Chondrocyte (in vitro differentiated cells): Measurements from ENCODE around the gene DPP6. TPM values are rescaled to one million over a fixed set of nuclear protein-coding genes. Genes with fewer than 3 reads are reported as not detected.

Experiments
- DNase-seq: peaks from one replicate; pipeline ENCODE4 v3.0.0; 2021; ENCODE audit warnings: mixed read lengths, low spot score
- H3K27ac Mint-ChIP-seq: one replicate; pipeline ENCODE4 v1.8.0; 2021; ENCODE audit warnings: mild to moderate bottlenecking, moderate library complexity, mixed read lengths; ENCODE audit not compliant: unreplicated experiment
- H3K27me3 Mint-ChIP-seq: 2 replicates; pipeline ENCODE4 v1.8.0; 2021; ENCODE audit warnings: low read depth, mixed read lengths
- H3K36me3 Mint-ChIP-seq: 2 replicates; pipeline ENCODE4 v1.8.0; 2021; ENCODE audit warnings: low read depth, mixed read lengths
- H3K4me1 Mint-ChIP-seq: 2 replicates; pipeline ENCODE4 v1.8.0; 2021; ENCODE audit warnings: low read depth, mild to moderate bottlenecking, mixed read lengths
- H3K4me3 Mint-ChIP-seq: one replicate; pipeline ENCODE4 v1.8.0; 2021; ENCODE audit warnings: mild to moderate bottlenecking, moderate library complexity, mixed read lengths; ENCODE audit not compliant: unreplicated experiment
- H3K9me3 Mint-ChIP-seq: 2 replicates; pipeline ENCODE4 v1.8.0; 2021; ENCODE audit warnings: low read depth, mixed read lengths
- total RNA-seq: library from RNA; stranded (reverse); gene quantifications from 3 replicates; pipeline ENCODE4 v1.2.1, GENCODE V29; 2021
- TF ChIP-seq, protein P1 (sequence below): fragments of 200-600 bp; sonication (generic); IDR thresholded peaks from 2 replicates; pipeline ENCODE4 v1.5.0; 2021; ENCODE audit warnings: antibody characterized with exemption, mild to moderate bottlenecking, moderate library complexity

Gene DPP6
- total RNA-seq, 1 donor from 2014 or later = not detected

DNA sequence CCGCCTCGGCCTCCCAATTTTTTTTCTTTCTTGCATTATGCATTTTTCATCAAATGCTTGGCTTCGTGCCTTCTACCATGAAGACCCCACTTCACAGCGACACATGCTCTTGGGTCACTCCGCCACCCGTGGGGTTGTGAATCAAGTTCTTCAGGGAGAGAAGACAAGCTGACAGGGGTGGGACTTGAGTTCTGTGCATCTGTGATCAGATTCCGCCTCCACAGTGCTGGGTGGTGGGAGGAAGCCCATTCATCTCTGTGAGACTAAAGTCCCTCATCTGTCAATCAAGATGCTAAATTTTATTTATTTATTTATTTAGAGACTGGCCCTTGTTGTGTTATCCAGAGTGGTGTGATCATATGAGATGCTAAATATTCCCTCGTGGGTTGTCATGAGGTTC is 333.0 kb downstream of the DPP6 start:
- Mint-ChIP-seq H3K36me3 (no peaks in the 10 kb centered on the region), H3K4me1 (no peaks in the 10 kb centered on the region), H3K9me3 (peaks cover 49% of the 10 kb centered on the region), H3K4me3 (no peak overlapping the region), H3K27ac (no peak overlapping the region), H3K27me3 (no peaks in the 10 kb centered on the region)
- DNase-seq = no peak
- TF ChIP-seq, protein P1, sequence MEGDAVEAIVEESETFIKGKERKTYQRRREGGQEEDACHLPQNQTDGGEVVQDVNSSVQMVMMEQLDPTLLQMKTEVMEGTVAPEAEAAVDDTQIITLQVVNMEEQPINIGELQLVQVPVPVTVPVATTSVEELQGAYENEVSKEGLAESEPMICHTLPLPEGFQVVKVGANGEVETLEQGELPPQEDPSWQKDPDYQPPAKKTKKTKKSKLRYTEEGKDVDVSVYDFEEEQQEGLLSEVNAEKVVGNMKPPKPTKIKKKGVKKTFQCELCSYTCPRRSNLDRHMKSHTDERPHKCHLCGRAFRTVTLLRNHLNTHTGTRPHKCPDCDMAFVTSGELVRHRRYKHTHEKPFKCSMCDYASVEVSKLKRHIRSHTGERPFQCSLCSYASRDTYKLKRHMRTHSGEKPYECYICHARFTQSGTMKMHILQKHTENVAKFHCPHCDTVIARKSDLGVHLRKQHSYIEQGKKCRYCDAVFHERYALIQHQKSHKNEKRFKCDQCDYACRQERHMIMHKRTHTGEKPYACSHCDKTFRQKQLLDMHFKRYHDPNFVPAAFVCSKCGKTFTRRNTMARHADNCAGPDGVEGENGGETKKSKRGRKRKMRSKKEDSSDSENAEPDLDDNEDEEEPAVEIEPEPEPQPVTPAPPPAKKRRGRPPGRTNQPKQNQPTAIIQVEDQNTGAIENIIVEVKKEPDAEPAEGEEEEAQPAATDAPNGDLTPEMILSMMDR = no peak

DNA sequence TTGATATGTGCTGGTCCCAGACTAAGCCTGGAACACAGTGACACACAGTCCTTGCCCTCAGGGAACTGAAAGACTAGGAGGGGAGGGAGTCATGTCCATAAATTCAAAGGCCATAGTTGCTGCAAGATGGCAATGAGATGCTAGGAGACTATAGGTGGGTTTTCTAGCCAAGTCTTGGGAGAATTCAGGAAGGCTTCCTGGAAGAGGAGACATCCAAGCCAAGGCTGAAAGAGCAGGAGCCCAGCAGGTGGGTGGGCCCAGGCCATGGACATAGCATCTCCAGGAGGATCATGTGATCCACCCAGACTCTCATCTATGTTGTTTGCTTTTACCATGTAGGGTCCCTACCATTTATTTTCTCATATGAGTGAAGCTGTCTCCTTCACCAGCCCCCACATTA is 335.1 kb downstream of the DPP6 start:
- no peak overlapping the region for H3K4me3 Mint-ChIP-seq
- H3K9me3 Mint-ChIP-seq = peaks cover 47% of the 10 kb centered on the region
- no peaks in the 10 kb centered on the region for H3K4me1 Mint-ChIP-seq
- no peaks in the 10 kb centered on the region for H3K27me3 Mint-ChIP-seq
- H3K36me3 Mint-ChIP-seq = no peaks in the 10 kb centered on the region
- DNase-seq = no peak
- no peak overlapping the region for H3K27ac Mint-ChIP-seq
- TF ChIP-seq, protein P1 = no peak

DNA sequence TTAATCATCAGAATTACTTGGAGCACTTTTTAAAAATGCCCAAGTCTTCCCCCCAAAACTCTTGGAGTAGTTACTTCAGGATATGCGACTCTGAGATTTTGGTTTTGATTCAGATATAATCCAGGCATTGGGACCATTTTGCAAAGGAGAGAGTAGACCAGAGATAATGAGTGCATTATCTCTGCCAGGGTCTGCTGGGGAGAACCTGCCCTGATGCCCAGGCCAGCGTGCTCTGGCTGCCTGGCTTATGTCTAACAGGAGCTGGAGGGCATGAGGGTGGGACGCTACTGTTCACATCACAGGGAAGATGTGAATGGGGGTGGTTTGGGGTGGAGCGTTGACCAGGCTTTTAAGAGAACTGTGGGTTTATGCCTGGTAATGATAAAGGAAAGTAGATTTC is 336.2 kb downstream of the DPP6 start:
- H3K9me3 Mint-ChIP-seq = peaks cover 55% of the 10 kb centered on the region

DNA sequence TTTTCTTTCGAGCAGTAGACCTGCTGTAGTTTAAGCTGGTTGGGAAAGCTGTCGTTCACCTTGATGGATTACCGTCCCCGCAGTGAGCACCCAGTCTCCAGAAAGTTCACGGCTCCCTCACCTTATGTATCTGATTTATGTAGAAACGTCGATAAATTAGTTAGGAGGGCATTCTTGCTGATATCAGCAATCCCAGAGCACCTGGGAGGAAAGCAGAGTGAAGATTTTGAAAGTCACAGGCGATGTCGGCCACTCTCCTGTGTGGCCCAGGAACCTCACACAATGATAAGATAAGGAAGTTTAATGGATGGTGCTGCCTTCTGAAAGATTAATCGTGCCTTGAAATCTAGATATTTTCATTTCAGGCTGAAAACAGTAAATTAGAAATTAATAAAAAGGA is 336.8 kb downstream of the DPP6 start:
- TF ChIP-seq, protein P1 = no peak
- no peak overlapping the region for H3K27ac Mint-ChIP-seq

More for the DNA sequence above, 336.2 kb downstream of the DPP6 start:
- Mint-ChIP-seq H3K36me3 (no peaks in the 10 kb centered on the region), H3K4me1 (no peaks in the 10 kb centered on the region), H3K4me3 (no peak overlapping the region), H3K27ac (no peak overlapping the region), H3K27me3 (no peaks in the 10 kb centered on the region)
- no peak for DNase-seq
- TF ChIP-seq, protein P1 = no peak

DNA sequence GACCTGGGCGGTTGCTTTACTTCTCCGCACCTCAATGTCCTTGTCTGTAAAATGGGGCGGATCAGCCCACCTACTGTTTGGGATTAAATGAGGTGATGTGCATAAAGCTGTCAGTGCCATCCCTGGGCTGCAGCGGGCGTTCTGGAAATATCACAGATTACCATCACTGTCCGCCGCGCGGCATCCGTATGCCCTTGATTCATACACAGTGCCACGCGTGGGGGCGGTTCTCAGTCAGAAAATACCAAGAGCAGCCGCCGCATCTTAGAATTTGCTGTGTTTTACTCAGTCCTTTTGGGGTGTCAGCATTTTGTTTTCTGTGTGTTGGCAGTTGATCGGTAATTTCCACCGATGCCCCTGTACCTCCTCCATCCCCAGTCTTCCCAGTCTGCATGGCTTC is 338.8 kb downstream of the DPP6 start:
- no peak overlapping the region for H3K4me3 Mint-ChIP-seq
- TF ChIP-seq, protein P1 = no peak
- no peaks in the 10 kb centered on the region for H3K36me3 Mint-ChIP-seq
- peaks cover 68% of the 10 kb centered on the region for H3K9me3 Mint-ChIP-seq
- DNase-seq = no peak
- H3K27me3 Mint-ChIP-seq = no peaks in the 10 kb centered on the region
- H3K4me1 Mint-ChIP-seq = no peaks in the 10 kb centered on the region
- H3K27ac Mint-ChIP-seq = no peak overlapping the region

More for the DNA sequence above, 336.8 kb downstream of the DPP6 start:
- DNase-seq = no peak
- H3K4me1 Mint-ChIP-seq = no peaks in the 10 kb centered on the region
- H3K9me3 Mint-ChIP-seq = peaks cover 57% of the 10 kb centered on the region
- H3K4me3 Mint-ChIP-seq = no peak overlapping the region
- H3K27me3 Mint-ChIP-seq = no peaks in the 10 kb centered on the region
- H3K36me3 Mint-ChIP-seq = no peaks in the 10 kb centered on the region
